SK-N-SH (cell line): ENCODE measurements around the gene TCEAL9. TPM values are rescaled to one million over a fixed set of nuclear protein-coding genes. Genes with fewer than 3 reads are reported as not detected.

Source experiments
- CTCF ChIA-PET: fragments of 300-600, 350-600 bp; formaldehyde crosslinking; extraction: SDS; loops from one replicate; lab custom pipeline; 2021; lab: Yijun Ruan, JAX
- POLR2A ChIA-PET: fragments of 350-600 bp; sonication (Branson Sonifier 250); formaldehyde crosslinking; extraction: SDS; loops from one replicate; lab custom pipeline; 2020; ENCODE audit warnings: antibody characterized with exemption, inconsistent platforms; lab: Yijun Ruan, JAX
- DNase-seq: peaks from one replicate; pipeline ENCODE4 v3.0.0; 2012
- H2AFZ ChIP-seq: fragments of 200-600 bp; sonication (generic); 2 replicates; pipeline ENCODE4 v1.8.1; 2016; ENCODE audit warnings: antibody characterized with exemption, mild to moderate bottlenecking, low read depth
- H3F3A ChIP-seq: fragments of 200-600 bp; sonication (generic); replicated peaks from 2 replicates; pipeline ENCODE3; 2016; ENCODE audit warnings: antibody characterized with exemption, mild to moderate bottlenecking; ENCODE audit not compliant: insufficient read depth
- H3K27ac ChIP-seq, 2 experiments: fragments of 200-500 bp in 1 of 2; fragments of 200-600 bp in 1 of 2; sonication (Bioruptor generic) in 1 of 2; sonication (generic), shearing (Covaris generic) in 1 of 2; 2 replicates each; pipeline versions ENCODE4 v1.5.1 to v1.6.1; 2014 to 2016; ENCODE audit warnings: low read depth in 2 of 2, inconsistent platforms in 1 of 2, low read length in 1 of 2, mild to moderate bottlenecking in 1 of 2, mixed read lengths in 1 of 2
- H3K27me3 ChIP-seq: fragments of 200-600 bp; sonication (generic), shearing (Covaris generic); 2 replicates; pipeline ENCODE4 v1.6.1; 2016; ENCODE audit warnings: mixed run types; ENCODE audit not compliant: insufficient read depth
- H3K36me3 ChIP-seq, 2 experiments: fragments of 200-500 bp in 1 of 2; fragments of 200-600 bp in 1 of 2; sonication (Bioruptor generic) in 1 of 2; sonication (generic) in 1 of 2; replicated peaks in 1 of 2; 2 replicates each; pipeline versions ENCODE3 to v1.5.1; 2014 to 2016; ENCODE audit warnings: low read length in 1 of 2, mild to moderate bottlenecking in 1 of 2; ENCODE audit not compliant: insufficient read depth in 2 of 2, control insufficient read depth in 1 of 2
- H3K4me1 ChIP-seq, 2 experiments: fragments of 200-500 bp in 1 of 2; fragments of 200-600 bp in 1 of 2; sonication (Bioruptor generic) in 1 of 2; sonication (generic), shearing (Covaris generic) in 1 of 2; 2 replicates each; pipeline versions ENCODE4 v1.5.1 to v1.6.1; 2014 to 2016; ENCODE audit warnings: low read depth in 1 of 2, low read length in 1 of 2, mixed run types in 1 of 2; ENCODE audit not compliant: insufficient read depth in 2 of 2, control insufficient read depth in 1 of 2
- H3K4me2 ChIP-seq: fragments of 200-600 bp; sonication (generic), shearing (Covaris generic); 2 replicates; pipeline ENCODE4 v1.6.1; 2017; ENCODE audit warnings: mixed run types
- H3K4me3 ChIP-seq, 2 experiments: fragments of 200-500 bp in 1 of 2; fragments of 200-600 bp in 1 of 2; sonication (Bioruptor generic) in 1 of 2; sonication (generic), shearing (Covaris generic) in 1 of 2; 2 replicates each; pipeline versions ENCODE4 v1.5.1 to v1.8.1; 2014 to 2016; ENCODE audit warnings: low read depth in 2 of 2, inconsistent platforms in 1 of 2, low read length in 1 of 2, mild to moderate bottlenecking in 1 of 2, mixed read lengths in 1 of 2, moderate library complexity in 1 of 2
- H3K79me2 ChIP-seq: fragments of 200-600 bp; sonication (generic); 2 replicates; pipeline ENCODE4 v1.8.1; 2017; ENCODE audit warnings: mild to moderate bottlenecking; ENCODE audit not compliant: insufficient read depth
- H3K9ac ChIP-seq: fragments of 200-600 bp; sonication (generic); 2 replicates; pipeline ENCODE4 v1.6.1; 2017; ENCODE audit warnings: mixed run types
- H3K9me2 ChIP-seq: fragments of 200-600 bp; sonication (generic); 2 replicates; pipeline ENCODE4 v1.6.1; 2017; ENCODE audit warnings: mixed run types
- H3K9me3 ChIP-seq: fragments of 200-600 bp; sonication (generic); 2 replicates; pipeline ENCODE4 v1.6.1; 2017; ENCODE audit warnings: mixed run types, mild to moderate bottlenecking, moderate library complexity
- H4K20me1 ChIP-seq: fragments of 200-600 bp; sonication (generic); 2 replicates; pipeline ENCODE4 v1.6.1; 2017; ENCODE audit warnings: mild to moderate bottlenecking, mixed run types; ENCODE audit not compliant: insufficient read depth
- CHD2 ChIP-seq: fragments of 150-350 bp; IDR thresholded peaks from 2 replicates; pipeline ENCODE4 v1.6.1; 2018; ENCODE audit warnings: low read length; ENCODE audit not compliant: partially characterized antibody
- ELF1 ChIP-seq: IDR thresholded peaks from 2 replicates; pipeline ENCODE4 v1.4.0; 2012
- EP300 ChIP-seq, 2 experiments: IDR thresholded peaks; 2 replicates each; pipeline versions ENCODE4 v1.4.0 to v1.6.1; 2012; ENCODE audit warnings: borderline replicate concordance in 1 of 2, low read depth in 1 of 2, low read length in 1 of 2
- FOXJ3 ChIP-seq: sonication (generic); formaldehyde crosslinking; IDR thresholded peaks from 2 replicates; pipeline ENCODE4 v1.5.1; 2020; ENCODE audit warnings: mild to moderate bottlenecking, missing genetic modification reagents
- GATA2 ChIP-seq: sonication (generic); formaldehyde crosslinking; IDR thresholded peaks from 2 replicates; pipeline ENCODE4 v1.5.0; 2020; ENCODE audit warnings: mild to moderate bottlenecking, missing genetic modification reagents
- MXI1 ChIP-seq: IDR thresholded peaks from 2 replicates; pipeline ENCODE4 v1.6.1; 2012; ENCODE audit warnings: mild to moderate bottlenecking, low read depth, low read length, improper control_type of control experiment
- RAD21 ChIP-seq: IDR thresholded peaks from 2 replicates; pipeline ENCODE4 v1.6.1; 2012; ENCODE audit warnings: mild to moderate bottlenecking, low read length
- RXRA ChIP-seq: IDR thresholded peaks from 2 replicates; pipeline ENCODE4 v1.4.0; 2012; ENCODE audit warnings: low read depth, mild to moderate bottlenecking, borderline replicate concordance
- SIN3A ChIP-seq: IDR thresholded peaks from 2 replicates; pipeline ENCODE4 v1.6.1; 2012; ENCODE audit warnings: low read depth, mild to moderate bottlenecking, low read length, moderate library complexity, borderline replicate concordance
- TAF1 ChIP-seq: IDR thresholded peaks from 2 replicates; pipeline ENCODE4 v1.6.1; 2012; ENCODE audit warnings: low read depth, mild to moderate bottlenecking, low read length, moderate library complexity, borderline replicate concordance
- USF2 ChIP-seq: fragments of 150-350 bp; IDR thresholded peaks from 2 replicates; pipeline ENCODE4 v1.6.1; 2017; ENCODE audit warnings: antibody characterized with exemption, low read length, low read depth, borderline replicate concordance
- YY1 ChIP-seq: IDR thresholded peaks from 2 replicates; pipeline ENCODE4 v1.4.0; 2012; ENCODE audit warnings: low read depth, mild to moderate bottlenecking
- WGBS: methylation state at CpG from one replicate; pipeline ENCODE4 v1.1.6; 2017; ENCODE audit warnings: low lambda C conversion rate; 5-methylcytosine and 5-hydroxymethylcytosine counted together
- polyA plus RNA-seq, 3 experiments: library from polyadenylated mRNA; depleted of rRNA; stranded (reverse); fragments of >200 nt; gene quantifications; 2 replicates each; pipeline ENCODE4 v1.2.3, GENCODE V29; 2012

TCEAL9 gene
- polyA plus RNA-seq, 1 of the 3 experiments (the other 2 are of a cell fraction) = 27.7 TPM

GRCh38 chrX:103367502-103367901 lies 11.2 kb downstream of the TCEAL9 start:
- no peaks in the 10 kb centered on the region for H3K9me3 ChIP-seq
- H3F3A ChIP-seq = no peaks in the 10 kb centered on the region
- H3K79me2 ChIP-seq = no peaks in the 10 kb centered on the region
- 71% methylated on average over 1 of the region's 1 CpG for WGBS
- ChIA-PET POLR2A (no interaction called here), CTCF (interaction anchor here (1.7 kb wide), 1 partner anchor 24 kb away, joined by 5 read pairs; no protein-coding TSS in a partner anchor)
- H3K4me2 ChIP-seq = no peak overlapping the region
- no peak overlapping the region for H3K9ac ChIP-seq
- no peaks in the 10 kb centered on the region for H3K27me3 ChIP-seq
- no peak for DNase-seq
- H3K4me3 ChIP-seq = no peak overlapping the region
- H3K4me1 ChIP-seq = no peaks in the 10 kb centered on the region
- H3K9me2 ChIP-seq = no peaks in the 10 kb centered on the region
- TF ChIP-seq SIN3A = no peak
- no peak for TF ChIP-seq EP300 (IDR thresholded peaks at IDR 0.05; ENCODE audit: borderline replicate concordance in 1 of 2, low read depth in 1 of 2, low read length in 1 of 2)
- no peak for TF ChIP-seq YY1
- no peak for TF ChIP-seq ELF1
- no peak for TF ChIP-seq RXRA
- no peak for TF ChIP-seq TAF1
- TF ChIP-seq RAD21 = no peak
- no peak for TF ChIP-seq GATA2 (CRISPR knock-in tag)
- no peak overlapping the region for H2AFZ ChIP-seq
- H4K20me1 ChIP-seq = no peaks in the 10 kb centered on the region
- no peaks in the 10 kb centered on the region for H3K36me3 ChIP-seq
- H3K27ac ChIP-seq = no peak overlapping the region

GRCh38 chrX:103369479-103369878 lies 13.2 kb downstream of the TCEAL9 start:
- ChIA-PET POLR2A (no interaction called here), CTCF (no interaction called here)
- no peak for DNase-seq
- Histone ChIP-seq H3F3A (no peaks in the 10 kb centered on the region), H3K4me3 (no peak overlapping the region), H3K9me3 (no peaks in the 10 kb centered on the region), H3K27ac (no peak overlapping the region), H3K9ac (no peak overlapping the region), H3K4me1 (no peaks in the 10 kb centered on the region), H3K9me2 (no peaks in the 10 kb centered on the region), H3K27me3 (no peaks in the 10 kb centered on the region), H3K79me2 (no peaks in the 10 kb centered on the region), H3K4me2 (no peak overlapping the region), H4K20me1 (no peaks in the 10 kb centered on the region), H3K36me3 (no peaks in the 10 kb centered on the region), H2AFZ (no peak overlapping the region)
- no peak for TF ChIP-seq YY1

- Histone ChIP-seq H3K36me3 (peaks cover 0 to 2% of the 10 kb centered on the region in 2 experiments), H3K4me1 (peaks cover 0 to 3% of the 10 kb centered on the region in 2 experiments; a peak in 1 of 4 replicates), H2AFZ (no peak overlapping the region), H3K79me2 (peaks cover 9% of the 10 kb centered on the region; the same call in 1 of the 2 replicates), H3K4me3 (no peak overlapping the region), H3K9ac (no peak overlapping the region), H3K27me3 (no peaks in the 10 kb centered on the region; the same call in 1 of the 2 replicates), H3K9me3 (no peaks in the 10 kb centered on the region), H3F3A (no peaks in the 10 kb centered on the region), H3K9me2 (no peaks in the 10 kb centered on the region), H3K4me2 (no peak overlapping the region), H4K20me1 (no peaks in the 10 kb centered on the region), H3K27ac (no peak overlapping the region)
- no peak for TF ChIP-seq USF2
- no peak for TF ChIP-seq MXI1
- no peak for TF ChIP-seq FOXJ3 (CRISPR knock-in tag)
- no peak for TF ChIP-seq CHD2
- no peak for TF ChIP-seq EP300 (IDR thresholded peaks at IDR 0.05; ENCODE audit: borderline replicate concordance in 1 of 2, low read depth in 1 of 2, low read length in 1 of 2)
- WGBS = 52% methylated on average over 2 of the region's 2 CpGs
- DNase-seq = no peak
- ChIA-PET CTCF (no interaction called here), POLR2A (no interaction called here)
Observed at GRCh38 chrX:103372886-103373285, 16.6 kb downstream of the TCEAL9 start.
